Left renal cortex interstitium (tissue), 4 donors: ENCODE data around the gene GAS7. TPM values are rescaled to one million over a fixed set of nuclear protein-coding genes. Genes with fewer than 3 reads are reported as not detected.
"Not testable (repeated sequence)": the region's sequence is repeated elsewhere in the genome, so short reads cannot be mapped to it uniquely, and the experiment has no call there.

Experiments used
- DNase-seq, 4 donors: peaks; one replicate each; pipeline ENCODE4 v3.0.0-alpha.2; 2013; ENCODE audit warnings: low read depth in 4 of 4, low spot score in 2 of 4, missing footprints in 1 of 4
- polyA plus RNA-seq, 4 donors: library from polyadenylated mRNA; unstranded; fragments of 120-200 nt; gene quantifications; one replicate each; pipeline ENCODE4 v1.2.1, GENCODE V29; 2013; ENCODE audit not compliant: insufficient read length in 4 of 4

GAS7 gene
- polyA plus RNA-seq, 4 donors, result 14.0 to 18.4 (median 17.4) TPM

DNA sequence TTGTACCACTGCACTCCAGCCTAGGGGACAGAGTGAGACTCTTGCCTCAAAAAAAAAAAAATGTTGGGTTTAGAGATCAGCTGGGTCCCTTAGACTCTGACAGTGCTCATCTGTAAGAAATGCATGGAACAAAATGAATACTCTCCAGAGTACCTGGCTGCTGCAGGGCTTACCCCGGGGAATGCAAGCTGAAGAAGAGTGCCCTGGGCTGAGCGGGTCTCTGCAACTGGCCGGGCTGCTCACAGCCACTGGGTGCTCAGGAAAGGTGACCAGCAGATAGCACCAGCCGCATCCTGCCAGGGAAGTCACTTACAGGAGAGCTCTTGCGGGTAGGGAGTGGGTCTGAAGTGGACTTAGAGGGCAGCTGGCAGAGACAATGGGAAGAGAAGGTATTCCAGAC is 82.1 kb downstream of the GAS7 start:
- DNase-seq, result no peak

DNA sequence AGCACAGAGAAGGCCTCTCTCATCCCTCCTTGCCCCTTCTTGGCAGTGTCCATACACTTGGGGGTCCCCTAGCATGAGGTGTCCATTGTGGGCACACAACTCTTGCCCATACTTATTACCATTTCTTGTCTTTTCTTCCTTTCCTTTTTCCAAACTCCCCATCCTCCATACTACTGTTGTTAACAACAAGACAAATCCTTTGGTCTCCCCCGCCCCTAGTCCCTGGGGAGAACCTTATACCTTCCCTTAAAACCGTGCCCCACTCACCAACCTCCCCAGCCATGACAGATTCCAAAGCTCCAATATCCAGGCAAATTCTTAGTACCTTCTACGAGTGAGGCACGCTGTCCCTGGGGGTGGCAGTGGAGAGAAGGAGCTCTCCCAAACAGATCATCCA is 82.9 kb downstream of the GAS7 start:
- DNase-seq, result no peak

DNA sequence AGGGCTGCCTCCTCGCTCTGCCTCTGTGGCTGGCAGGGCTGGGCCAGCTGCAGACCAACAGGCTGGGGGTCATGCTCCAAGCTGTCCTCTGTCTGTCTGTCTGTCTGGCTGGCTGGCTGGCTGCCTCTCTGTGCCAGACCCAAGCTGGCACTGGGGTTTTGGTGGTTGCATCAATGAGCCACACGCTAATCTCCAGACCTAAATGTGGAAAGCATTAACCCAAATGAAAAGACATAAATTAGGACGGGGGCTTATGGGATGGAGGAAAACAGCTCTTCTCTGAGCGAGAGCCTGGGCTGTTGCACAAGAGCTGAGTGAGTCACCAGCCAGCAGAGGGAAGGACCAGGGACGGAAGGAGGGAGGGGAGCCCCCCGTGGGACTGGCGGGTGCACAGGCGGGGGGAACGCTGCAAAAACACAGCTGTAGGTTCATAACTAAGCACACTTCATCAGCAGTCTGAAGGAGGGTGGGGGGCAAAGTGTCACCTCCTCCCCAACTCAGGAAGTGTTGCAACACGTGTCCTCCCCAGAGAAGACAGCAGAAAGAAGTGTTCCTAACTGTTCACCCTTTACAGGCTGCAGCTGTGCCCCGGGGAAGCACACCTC is 83.4 kb downstream of the GAS7 start:
- no peak for DNase-seq

DNA sequence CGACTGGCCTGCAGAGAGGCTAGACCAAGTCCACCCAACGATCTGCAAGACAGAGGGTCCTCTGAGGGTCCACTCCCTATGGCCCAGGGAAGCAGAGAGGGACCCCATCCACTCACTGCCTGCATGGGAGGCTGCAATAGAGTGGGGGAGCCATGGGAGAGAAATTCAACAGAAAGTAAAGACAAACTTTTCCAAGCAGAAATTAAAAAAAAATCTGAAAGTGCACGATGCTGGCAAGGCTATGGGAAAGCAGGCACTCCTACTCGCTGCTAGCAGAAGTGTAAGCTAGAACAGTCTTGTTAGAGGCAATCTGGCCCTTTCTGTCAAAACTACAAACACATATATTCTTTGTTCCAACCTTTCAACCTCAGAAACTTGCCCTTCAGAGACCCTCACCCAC is 85.4 kb downstream of the GAS7 start:
- no peak for DNase-seq

DNA sequence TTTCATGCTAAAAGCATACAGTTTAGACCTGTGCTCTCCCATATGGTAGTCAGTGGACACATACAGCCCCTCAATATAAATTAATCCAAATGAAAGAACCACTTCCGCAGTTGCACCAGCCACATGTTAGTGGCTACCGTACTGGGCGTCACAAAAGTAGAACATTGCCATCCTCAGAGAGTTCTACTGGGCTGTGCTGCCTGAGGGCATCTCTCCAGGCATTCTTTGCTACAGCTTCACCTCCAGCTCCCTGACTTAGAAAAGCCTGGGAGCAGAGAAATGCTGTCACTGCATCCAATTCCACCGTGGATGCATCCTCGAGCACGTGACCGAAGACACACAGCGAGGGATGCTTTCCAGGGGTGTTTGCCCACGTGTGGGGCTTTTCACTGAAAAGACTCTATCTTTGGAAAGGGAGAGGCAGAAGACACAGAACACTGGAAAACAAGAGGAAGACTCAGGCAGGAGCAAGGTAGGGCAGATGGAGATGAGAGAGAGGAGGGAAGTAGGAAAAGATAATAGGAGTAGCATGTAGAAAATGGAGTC is 86.4 kb downstream of the GAS7 start:
- DNase-seq, result no peak

DNA sequence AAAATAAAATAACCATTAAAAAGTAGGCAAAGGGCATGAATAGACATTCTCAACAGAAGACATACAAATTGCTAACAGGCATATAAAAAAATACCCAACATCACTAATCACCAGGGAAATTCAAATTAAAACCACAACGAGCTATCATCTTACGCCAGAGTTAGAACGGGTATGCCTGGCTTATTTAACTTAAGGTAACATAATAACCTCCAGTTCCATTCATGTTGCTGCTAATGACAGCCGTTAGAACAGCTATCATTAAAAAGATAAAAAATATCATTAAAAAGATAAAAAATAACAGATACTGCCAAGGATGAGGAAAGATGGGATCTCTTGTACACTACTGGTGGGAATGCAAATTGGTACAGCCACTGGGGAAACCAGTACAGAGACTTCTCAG is 89.3 kb downstream of the GAS7 start:
- no peak for DNase-seq

DNA sequence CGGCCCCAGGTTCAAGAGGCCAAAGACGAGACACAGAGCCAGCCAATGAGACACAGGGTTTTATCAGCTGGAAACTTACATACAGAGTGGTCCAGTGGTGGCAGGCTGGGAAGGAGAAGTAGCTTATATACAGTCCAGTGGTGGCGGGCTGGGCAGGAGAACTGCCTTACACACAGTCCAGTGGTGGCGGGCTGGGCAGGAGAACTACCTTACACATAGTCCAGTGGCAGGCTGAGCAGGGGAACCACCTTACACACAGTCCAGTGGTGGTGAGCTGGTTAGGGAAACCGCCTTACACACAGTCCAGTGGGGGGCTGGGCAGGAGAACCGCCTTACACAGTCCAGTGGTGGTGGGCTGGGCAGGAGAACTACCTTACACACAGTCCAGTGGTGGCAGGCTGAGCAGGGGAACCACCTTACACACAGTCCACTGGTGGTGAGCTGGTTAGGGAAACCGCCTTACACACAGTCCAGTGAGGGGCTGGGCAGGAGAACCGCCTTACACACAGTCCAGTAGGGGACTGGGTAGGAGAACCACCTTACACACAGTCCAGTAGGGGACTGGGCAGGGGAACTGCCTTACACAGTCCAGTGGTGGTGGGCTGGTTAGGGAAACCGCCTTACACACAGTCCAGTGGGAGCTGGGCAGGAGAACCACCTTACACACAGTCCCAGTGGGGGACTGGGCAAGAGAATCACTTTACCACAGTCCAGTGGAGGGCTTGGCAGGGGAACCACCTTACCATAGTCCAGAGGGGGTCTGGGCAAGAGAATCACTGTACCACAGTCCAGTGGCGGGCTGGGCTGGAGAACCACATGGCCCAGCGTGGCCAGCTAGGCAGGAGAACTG is 90.9 kb downstream of the GAS7 start:
- no peak for DNase-seq

DNA sequence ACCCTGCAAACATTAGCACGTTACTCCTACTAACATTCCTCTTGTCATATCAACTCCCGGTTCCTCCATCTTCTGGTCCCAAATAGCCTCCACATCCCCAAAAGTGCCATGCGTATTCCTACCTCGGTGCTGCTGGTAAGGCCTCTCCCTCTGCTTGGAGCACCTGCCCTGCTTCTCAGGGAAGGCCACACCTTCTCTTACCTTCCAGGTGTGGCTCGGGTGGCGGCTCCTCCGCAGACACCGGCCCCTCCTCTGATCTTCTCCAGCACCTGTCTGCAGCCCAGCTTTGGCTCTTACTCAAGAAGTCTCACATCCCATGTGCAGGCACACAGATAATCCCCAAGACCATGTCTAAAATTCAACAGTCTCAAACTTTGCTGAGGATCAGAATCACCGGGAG is 92.3 kb downstream of the GAS7 start:
- DNase-seq, result no peak

DNA sequence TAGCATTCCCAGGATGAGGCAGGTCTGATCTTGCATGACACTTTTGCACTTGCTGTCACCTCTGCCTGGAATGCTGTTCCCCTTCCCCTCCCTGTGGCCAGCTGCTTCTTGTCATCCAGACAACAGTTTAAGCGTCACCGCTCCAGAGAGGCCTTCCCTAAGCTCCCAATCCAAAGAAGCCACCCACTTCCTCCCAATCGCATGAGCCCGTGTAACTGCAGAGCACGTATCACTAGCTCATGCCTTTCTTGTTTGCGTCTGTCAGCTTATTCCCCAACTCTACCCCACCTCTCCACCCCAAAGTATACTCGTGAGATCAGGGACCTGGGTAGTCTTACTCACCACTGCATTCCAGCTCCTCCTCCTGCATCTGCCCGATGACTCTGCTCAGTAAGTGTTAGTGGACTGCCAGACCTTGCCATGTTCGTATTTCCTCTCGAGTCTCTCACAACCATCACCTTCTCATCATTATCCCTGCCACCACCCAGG is 92.8 kb downstream of the GAS7 start:
- peak in 1 of 4 donors; percentile 80 for DNase-seq

DNA sequence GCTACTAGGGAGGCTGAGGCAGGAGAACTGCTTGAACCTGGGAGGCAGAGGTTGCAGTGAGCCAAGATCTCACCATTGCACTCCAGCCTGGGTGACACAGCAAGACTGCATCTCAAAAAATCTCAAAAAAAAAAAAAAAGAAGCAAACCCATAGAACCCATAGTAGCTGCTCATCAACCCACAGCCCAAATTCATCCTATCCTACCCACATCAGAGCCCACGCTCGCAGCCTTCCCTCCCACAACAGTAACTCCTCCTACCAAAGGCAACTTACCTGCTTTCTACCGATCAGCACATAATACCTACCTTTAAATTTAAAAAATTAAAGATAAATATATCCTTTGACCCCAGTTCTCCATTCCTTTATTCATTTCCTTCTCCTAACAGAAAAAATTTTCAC is 94.7 kb downstream of the GAS7 start:
- DNase-seq, result no peak

DNA sequence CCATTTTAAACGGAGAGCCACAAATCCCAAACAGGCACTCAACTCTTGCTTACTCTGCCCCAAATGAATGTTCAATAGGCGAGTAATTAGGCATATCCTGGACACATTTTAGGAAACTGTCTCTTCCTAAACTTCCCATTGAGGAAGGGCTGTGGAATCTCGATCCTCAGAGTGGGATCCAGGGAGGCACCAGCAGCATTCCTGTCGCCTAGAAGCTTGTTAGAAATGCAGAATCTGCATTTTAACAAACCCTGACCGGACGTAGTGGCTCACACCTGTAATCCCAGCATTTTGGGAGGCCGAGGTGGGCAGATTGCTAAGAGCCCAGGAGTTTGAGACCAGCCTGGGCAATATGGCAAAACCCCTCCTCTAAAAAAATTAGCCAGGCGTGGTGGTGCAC is 95.6 kb downstream of the GAS7 start:
- no peak for DNase-seq

DNA sequence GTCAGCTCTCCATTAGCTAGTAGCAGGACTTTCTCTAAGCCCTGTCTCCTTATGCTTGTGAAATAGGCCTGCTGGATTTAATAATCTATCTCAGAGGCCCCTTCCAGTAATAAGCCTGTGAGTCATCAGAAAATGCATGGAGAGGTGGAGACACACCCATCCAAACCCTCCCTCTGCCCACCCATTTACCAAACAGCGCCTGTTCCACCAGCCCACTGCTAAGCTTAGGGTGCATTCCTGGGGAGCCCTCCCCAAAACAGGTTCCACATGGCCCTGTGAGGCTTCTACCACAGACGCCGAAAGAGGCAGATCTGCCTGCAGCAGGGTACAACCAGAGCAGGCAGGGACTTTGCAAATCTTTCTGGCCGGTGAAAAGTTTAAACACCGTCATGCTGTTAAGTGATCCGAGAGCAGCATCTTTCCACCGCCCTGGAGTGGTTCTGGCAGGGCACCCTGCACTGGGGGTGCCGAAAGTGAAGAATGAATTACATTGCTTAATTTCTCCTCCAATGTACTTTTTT is 99.3 kb downstream of the GAS7 start:
- no peak for DNase-seq

DNA sequence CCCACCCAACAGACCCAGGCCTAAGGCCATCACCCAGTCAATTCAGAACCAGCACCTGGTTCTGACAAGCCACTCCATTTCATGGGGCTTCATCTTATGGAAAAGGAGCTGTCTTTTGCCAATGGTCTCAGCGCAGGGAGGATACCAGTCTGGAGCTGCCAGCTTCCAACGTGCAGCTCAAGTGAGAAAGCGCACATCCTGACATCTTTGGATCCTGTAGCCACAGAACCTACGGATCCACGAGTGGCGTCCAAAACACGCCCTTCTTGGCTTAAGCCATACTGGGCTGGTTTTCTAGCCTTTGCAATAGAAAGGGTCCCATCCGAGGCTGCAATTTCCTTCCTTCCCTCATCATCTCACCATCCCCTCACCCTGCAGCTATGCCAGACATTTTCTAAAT is 101.8 kb downstream of the GAS7 start:
- DNase-seq, result no peak

DNA sequence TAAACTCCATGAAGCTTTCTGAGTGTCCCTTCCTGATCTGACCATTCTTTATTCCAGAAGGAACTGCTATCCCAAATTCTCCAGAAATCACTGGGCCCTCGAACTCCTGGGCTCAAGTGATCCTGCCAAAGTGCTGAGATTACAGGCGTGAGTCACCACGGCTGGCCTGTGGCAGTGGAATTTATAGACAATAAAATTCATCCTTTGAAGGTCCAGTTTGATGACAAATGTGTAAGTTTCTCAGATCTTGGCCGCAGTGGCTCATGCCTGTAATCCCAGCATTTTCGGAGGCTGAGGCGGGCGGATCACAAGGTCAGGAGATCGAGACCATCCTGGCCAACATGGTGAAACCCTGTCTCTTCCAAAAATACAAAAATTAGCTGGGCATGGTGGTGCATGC is 103.1 kb downstream of the GAS7 start:
- DNase-seq, result not testable (repeated sequence)

DNA sequence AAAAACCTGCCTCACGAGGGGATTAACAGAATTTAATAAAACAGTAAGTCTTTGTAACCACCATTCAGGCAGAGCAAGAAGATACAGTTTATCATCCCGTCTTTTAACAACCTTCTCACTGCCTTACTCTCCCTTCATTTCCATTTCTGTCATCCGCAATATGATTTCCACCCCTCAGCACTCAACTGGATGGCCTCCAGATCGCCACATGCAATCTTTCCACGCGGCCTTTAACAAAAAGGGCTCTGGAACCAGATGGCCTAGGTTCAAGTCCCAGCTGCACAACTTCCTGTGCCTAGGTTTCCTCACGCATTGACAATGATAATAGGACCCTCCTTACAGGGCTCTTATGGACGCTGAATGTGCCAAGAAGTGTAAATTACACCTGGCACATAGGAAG is 103.6 kb downstream of the GAS7 start:
- no peak for DNase-seq

DNA sequence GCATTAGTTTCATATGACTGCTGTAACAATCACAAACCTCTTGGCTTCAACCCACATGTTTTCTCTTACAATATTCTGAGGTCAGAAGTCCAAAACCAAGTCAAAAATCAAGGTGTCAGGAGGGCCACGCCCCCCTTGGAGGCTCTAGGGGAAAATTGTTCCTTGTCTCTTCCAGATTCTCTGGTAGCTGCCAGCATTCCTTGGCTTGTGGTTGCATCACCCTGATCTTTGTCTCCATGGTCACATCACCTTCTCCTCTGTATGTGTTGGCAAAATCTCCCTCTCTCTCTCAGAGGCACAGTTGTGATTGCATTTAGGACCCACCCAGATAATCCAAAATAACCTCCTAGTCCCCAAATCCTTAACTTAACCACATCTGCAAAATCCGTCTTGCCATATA is 105.8 kb downstream of the GAS7 start:
- DNase-seq, result no peak

DNA sequence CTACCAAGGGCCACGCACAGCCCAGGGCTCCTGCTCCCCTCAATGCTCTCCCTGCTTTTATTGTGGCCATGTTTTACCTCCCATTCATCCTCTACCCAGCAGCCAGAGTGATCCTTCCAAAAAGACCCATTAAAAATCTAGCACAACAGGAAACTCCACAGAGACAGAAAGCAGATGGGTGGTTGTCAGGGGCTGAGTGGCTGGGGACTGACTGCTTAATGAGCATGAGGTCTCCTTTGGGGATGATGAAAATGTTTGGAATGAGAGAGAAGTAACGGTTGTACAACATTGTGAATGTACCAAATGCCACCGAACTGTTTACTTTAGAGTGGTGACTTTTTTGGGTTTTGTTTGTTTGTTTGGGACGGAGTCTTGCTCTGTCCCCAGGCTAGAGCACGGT is 107.4 kb downstream of the GAS7 start:
- no peak for DNase-seq

DNA sequence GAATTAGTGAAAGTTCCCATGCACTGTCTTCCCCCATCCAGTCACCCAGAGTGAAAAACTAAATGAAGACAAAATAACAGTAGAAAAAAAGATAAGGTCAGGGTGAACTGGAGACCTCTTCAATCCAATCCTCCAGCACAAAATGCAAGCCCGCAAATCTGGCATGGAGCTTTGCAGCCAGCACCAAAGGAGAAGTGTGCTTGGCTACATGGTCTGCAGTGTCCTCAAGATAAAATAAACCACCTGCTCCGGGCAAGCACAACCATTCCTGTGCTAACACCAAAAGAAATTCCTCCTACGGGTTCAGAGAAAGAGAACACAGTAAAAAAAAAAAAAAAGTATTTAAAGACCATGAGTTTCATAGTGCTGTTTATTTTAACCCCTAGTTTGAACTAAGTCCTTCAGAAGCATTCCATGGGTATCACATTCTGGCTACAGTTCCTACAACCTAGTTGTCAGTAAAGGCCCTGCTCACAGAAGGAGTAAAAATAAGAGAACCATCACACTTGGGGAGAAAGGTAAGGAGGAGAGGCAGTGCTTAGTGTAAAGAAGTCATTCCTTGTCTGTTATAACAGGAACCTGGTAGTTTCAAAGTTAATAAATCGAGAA is 109.1 kb downstream of the GAS7 start:
- peak in 2 of 4 donors; percentile 31 to 43 for DNase-seq

DNA sequence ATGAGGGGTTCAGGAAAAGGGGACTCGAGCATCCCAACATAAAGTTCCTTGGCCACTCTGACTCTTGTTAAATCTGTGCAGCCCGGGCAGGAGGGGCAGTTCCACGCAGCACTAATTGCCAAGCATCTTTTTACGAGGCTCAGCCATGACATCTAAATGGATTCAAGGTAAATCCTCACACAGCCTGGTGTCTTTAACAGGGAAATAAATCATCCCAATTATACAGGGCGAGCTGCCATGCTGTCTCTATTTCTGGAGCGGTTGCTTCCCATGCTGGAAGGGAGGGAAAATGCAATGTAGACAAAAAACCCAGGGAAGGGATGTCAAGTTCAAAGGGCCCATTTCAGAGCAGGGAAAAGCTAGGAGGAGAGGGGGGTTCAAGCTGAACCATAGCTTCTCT is 110.0 kb downstream of the GAS7 start:
- no peak for DNase-seq

DNA sequence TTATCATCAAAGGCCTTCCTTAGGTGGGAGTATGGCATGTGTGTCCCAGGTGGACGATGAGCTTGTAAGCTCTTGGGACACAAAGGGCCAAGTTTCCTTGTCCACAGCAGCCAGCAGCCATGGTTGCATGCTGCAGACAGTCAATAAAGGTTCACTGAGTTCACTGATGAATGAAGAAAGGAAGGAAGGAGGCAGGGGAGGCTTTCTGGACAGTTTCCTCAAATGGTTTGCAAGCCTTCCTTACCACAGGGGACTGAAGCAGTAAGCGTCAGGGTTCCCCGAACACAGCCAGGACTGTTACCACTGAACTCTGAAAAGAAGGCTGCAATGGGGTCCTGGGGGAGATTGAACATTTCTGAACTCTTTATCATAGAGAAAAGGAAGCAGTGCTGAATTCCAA is 111.1 kb downstream of the GAS7 start:
- DNase-seq, result no peak

DNA sequence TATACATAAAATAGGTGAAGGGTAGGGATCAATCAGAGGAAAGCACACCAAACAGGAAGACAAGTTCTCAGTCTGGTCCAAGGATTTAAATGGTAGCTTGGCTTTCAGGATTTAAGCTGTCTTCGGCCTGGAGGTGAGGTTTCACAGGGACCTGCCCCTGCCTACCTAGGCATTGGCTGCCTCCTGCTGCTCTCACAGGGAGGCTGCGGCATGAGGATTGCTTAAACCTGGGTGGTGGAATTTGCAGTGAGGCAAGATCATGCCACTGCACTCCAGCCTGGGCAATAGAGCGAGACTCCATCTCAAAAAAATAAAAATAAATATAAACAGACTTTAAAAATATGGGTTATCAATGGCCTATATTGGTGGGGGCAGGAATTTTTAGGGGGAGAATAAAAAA is 114.5 kb downstream of the GAS7 start:
- no peak for DNase-seq
